ACHN (cell line): ENCODE measurements around the gene SPACA7.
"Not testable (repeated sequence)": the region's sequence is repeated elsewhere in the genome, so short reads cannot be mapped to it uniquely, and the experiment has no call there.

Experiments used
- DNase-seq: peaks from one replicate; pipeline ENCODE4 v3.0.0-alpha.2; 2015
- in situ Hi-C: cut with HindIII; loops from 2 replicates; pipeline ENCODE4 v1.10.0; 2017; ENCODE audit warnings: low sequenced_read_pairs, low pct_ligation_motif_present, low pct_unique_long_range_greater_than_20kb

The SPACA7 gene

DNA sequence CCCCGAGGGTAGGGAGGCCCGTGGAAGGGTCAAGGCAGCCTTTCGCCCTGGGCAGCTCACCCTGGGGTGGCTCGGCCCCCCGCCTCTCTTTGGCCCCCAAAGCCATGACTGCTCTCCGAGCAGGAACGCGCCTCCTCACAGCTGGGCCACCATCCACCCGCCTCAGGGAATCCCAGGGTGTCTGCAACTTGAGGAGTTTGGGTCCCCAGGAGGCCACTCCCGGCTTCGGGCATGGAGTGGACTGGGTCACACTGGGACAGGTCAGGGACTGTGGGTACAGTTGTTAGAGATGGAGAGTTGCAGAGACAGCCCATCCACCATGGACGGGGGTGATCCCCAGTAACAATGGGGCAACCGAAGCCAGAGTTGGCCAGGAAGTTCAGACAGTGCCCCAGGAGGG is 19.8 kb downstream of the SPACA7 start:
- DNase-seq, in situ Hi-C loops: not testable (repeated sequence)

DNA sequence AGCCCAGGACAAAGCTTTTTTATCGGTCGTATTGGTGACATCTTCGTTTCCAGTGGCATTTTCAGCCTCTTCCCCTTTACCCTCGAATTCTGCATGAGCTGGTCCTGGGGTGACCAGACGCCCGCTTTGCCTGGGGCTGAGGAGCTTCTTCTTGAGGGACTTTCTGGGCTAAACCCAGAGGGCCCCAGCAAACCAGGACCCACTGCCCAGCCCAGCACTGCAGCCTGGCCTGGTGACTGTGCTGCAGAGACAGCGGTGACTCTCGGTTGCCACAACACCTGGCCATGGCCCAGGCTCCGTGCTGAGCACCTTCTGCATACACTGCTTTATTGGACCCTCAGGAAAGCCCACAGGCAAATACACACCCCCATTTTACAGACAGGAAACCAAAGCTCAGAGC is 21.0 kb downstream of the SPACA7 start:
- in situ Hi-C loops = no loop called here
- DNase-seq = no peak

DNA sequence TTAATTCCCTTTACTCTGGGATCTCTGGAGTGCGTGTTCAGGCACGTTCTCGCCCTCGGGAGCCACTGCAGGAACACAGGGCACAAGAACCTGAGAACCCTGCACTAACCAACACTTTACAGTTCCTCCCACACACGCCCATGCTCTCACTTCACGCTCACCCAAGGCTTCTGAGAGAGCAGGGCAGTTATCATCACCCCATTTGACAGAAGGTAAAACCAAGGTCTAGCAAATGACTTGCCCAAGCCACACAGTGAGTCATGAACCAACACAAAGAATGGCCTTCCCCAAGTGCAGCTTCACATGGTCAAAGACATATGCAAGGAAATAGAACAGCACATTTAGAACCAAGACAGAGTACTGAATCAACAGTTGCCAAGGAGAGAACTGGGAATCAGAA is 22.2 kb downstream of the SPACA7 start:
- DNase-seq, in situ Hi-C loops: not testable (repeated sequence)

DNA sequence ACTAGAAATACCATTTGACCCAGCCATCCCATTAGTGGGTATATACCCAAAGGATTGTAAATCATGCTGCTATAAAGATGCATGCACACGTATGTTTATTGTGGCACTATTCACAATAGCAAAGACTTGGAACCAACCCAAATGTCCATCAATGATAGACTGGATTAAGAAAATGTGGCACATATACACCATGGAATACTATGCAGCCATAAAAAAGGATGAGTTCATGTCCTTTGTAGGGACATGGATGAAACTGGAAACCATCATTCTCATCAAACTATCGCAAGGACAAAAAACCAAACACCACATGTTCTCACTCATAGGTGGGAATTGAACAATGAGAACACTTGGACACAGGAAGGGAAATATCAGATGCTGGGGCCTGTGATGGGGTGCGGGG is 33.7 kb downstream of the SPACA7 start:
- in situ Hi-C loops, DNase-seq: not testable (repeated sequence)

DNA sequence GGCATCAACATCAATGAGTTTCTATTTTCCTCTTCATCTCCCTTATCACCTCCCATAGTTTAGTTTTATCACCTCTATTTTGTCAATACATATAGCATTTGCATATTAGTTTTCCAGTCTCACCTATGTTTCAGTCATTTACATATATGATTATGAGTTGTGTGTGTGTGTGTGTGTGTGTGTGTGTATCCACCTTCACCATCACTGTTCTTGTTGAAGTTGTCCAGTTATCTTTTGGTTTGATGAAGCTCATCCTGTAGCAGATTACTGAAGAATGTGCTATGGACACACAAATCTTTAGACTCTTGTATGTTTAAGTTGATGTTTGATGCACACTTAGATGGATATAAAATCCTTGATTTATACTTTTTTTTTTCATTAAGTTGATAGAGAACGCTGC is 40.5 kb downstream of the SPACA7 start:
- in situ Hi-C loops = no loop called here
- DNase-seq = no peak

DNA sequence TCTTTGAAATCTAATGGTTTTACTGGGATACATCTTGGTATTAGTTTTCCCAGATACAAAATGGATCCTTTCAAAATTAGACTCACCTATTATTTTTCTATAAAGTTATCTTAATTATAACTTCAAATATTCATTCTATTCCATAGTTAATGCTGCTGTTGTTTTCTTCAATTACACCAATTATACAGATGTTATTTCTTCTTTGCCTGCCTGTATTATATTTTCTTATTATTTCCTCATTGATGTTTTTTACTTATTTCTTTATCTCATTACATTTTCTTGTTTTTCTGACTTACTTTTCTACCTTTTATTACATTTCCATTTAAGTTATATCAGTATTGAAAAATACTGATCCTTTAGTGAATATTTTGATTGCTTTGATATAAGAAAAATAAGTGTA is 40.9 kb downstream of the SPACA7 start:
- in situ Hi-C loops = no loop called here
- DNase-seq = no peak

DNA sequence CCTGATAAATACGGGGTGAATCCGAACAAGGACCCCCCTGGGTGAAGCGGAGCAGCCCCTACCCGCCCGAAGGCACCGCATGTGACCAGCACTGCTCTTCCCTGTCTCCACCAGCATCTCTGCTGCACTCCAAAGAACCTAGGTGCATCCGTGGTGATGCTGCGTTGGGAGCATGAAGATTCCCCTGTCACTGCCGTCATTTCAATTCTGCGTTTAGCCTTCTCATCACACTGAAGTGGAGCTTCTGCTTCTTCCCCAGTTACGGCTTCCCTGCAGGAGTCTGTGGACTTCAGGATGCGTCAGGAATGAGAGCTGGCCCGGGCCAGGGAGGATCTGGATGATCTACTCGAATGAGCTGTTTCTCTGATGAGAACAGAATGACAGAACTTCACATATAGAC is 47.9 kb downstream of the SPACA7 start:
- in situ Hi-C loops = no loop called here
- DNase-seq = no peak

DNA sequence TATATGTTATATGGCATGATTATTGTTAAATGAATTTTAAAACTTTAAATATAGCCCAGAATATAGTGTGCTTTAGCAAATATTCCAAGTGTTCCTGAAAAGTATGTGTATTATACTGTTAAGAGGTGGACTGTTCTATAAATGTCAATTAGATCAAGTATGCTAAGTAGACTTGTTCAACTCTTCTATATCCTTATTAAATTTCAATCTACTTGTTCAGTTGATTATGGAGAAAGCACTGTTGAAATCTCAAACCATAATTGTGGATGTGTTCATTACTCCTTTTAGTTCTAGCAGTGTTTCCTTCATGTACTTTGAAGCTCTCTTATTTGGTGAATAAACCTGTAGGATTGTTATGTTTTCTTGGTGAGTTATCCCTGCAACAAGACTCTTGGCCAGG is 52.5 kb downstream of the SPACA7 start:
- in situ Hi-C loops = no loop called here
- DNase-seq = no peak

DNA sequence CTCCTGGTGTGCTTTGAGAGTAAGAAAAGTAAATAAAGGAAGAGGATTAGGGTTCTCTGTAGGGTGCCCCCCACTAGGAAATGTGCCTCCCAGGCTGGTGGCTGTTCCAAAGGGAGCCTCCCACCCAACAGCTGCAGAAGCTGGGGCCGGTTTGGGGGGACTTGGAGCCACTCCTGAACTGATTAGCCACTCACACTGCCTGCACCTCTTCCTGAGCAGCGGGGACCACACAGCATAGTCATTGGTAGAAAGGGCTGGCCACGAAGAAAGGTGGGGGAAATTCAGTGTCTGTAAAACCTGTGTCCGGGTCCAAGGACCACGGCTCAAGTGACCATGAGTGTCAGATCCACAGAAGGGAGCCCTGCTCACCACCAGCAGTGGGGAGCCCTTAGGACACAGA is 55.6 kb downstream of the SPACA7 start:
- in situ Hi-C loops = no loop called here
- DNase-seq = no peak

DNA sequence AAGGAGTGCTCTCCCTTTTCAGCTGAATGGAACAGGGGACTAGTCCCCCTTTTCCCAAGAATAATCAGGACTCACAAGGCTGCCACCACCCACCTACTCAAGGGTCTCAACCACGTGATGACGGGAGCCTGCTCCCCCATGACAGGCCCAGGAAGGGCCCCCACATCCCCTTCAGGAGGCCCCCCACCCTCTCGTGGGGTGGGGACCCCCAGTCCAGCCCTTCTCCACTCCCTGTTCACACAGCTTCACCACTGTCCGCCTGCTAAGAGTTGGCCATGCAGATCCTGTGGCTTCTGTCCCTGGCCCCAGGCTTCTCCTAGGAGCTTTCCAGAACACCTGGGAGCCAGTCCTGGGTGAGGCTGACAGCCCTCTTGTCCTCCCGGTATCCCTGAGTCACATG is 56.6 kb downstream of the SPACA7 start:
- DNase-seq, in situ Hi-C loops: not testable (repeated sequence)

DNA sequence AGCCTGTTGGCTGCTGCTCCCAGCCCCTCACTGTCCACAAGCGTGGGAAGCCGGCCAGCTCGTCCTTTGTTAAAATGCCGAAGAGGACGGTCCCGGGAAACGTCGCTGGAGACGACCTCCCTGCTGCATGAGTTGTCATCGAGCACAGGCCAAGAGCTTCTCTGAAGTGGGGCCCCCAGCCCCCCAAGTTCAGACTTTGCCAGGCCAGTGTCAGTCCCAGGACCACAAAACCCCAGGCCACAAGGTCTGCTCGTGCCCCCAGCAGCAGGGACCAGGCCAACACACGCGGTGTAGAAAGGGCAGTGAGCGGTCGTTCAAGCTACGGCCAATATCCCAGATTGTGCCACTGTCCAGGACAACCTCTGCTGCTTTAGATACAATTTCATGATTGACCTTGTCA is 57.4 kb downstream of the SPACA7 start:
- in situ Hi-C loops, DNase-seq: not testable (repeated sequence)

DNA sequence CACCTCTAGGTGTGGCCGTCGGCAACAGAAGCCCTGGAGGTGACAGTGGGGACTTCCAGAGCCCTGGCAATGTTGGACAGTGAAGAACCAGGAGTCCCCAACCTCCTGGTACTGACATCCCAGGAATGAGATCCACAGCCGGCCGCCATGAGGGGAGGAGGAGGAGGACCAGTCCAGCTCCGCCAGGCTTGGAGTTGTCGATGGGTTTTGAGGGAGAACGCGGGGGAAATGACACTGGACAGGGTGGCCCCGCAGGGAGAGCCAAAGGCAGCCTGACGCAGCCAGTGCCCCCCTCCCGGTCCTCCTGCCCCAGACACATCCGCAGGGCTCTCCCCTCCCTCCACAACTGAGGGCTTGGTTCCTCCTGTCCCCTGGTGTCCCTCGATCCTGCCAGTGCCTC is 57.9 kb downstream of the SPACA7 start:
- no peak for DNase-seq
- in situ Hi-C loops = no loop called here

DNA sequence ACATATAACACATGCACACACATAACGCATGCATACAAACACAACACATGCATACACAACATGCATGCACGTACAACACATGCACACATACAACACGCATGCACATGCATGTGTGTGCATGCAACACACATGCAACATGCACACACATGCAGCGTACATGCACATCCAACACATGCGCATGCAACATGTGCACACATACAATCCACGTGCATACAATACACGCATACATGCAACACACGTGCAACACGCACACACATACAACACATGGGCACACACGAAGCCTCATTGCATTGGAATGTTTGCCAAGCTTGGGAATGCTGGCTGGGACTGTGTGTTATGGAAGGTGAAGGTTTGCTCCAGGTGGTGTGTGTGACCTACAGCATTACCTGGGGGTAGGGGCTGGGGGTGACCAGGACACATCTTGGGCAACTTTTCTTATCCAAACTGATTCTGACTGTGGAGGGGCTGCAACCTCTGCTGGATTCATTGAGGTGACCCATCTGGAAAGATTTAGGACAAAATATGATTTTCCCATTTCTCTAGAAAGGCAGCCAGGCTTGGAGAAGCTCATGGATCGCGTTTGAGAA is 58.9 kb downstream of the SPACA7 start:
- no peak for DNase-seq
- in situ Hi-C loops = no loop called here

DNA sequence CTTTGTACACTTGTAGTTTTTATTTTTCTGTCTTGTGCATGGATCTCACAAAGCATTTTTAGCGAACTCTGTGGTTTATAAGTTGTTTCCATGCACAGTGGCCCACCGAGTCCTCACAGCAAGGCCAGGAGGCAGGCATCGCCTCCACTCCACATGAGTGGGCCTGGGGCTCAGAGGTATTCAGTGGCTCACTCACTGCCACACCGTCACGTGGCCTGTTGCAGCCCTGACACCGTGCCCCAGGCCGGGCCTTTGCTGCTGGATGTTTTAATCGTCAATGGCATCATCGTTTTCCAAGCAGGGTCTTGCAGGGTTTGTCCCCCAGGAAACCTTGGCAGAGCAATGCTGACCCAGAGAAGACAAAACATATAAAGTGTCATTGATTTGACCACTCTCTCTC is 59.8 kb downstream of the SPACA7 start:
- no peak for DNase-seq
- in situ Hi-C loops = no loop called here

DNA sequence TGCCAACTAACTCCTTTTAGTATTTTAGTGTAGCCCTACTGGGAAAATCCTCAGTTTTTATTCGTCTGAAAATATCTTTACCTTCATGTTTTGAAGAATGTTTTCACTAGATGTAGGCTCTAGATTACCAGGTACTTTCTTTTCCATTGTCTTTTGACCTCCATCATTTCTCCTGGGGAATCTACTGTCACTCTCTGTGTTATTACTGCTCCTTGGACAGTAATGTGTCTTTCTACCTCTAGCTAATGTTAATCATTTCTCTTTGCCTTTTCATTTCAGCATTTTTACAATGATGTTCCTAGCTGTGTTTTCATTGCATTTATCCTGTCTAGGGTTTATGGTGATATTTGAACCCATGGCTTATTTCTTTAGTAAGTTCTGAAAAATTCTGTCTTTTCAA is 61.9 kb downstream of the SPACA7 start:
- in situ Hi-C loops = no loop called here
- no peak for DNase-seq

DNA sequence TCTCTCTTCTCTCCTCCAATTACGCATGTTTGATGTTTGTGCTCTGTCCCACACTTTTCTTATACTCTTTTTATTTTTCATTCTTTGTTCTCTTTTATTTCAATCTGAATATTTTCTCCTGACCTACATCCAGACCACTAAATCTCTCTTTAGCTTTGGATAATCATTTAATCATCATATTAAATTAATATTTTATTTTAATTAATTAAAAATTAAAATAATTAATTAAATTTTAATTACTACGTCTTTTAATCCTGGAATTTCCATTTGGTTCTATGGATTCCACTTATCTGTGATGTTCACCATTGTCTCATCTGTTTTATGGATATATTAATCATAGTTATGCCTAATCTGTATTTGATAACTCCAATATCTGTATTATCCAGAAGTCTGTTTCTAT is 62.4 kb downstream of the SPACA7 start:
- in situ Hi-C loops = no loop called here
- no peak for DNase-seq

DNA sequence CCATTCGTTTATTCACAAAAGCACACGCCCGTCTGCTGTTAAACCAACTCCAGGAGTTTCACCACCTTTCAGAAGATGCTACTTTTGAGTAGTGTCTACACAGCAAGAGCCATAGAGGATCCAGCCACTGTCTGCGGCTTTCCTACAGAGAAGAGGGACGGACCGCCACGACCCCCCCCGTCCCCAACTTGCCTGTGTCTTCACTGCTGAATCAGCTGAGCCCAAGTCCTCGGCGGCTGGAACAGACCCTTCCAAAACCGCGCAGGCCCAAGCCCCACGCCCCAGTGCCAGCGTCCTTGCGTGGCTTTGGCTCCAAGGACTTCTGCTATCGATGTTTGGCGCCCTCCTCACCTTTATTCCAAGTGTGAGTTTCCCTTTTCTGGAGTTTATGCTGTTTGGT is 65.1 kb downstream of the SPACA7 start:
- DNase-seq = no peak
- in situ Hi-C loops = no loop called here

DNA sequence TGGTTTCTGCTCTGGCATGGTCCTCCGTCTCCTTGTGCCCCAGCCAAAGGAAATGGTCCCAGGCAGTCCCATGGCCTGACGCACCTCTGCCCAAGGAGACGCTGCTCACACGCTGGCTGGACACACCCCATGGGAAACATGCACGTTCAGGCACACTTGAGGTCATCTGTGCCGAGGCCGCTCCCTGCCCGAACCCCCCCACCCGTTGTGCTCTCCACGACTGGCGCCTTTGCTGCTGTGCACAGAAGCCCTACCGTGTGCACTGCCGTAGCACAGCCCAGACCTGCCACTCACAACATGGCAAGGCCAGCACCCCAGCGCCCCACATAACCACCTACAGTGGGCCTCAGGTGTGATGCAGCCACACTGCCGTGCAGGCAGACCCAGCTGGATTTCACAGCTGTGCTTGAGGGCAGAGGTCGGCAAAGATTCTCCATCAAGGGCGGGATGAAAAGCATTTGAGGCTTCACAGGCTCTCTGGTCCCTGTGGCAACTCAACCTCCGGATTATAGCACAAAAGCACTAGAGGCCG is 65.7 kb downstream of the SPACA7 start:
- DNase-seq = no peak
- in situ Hi-C loops = no loop called here

DNA sequence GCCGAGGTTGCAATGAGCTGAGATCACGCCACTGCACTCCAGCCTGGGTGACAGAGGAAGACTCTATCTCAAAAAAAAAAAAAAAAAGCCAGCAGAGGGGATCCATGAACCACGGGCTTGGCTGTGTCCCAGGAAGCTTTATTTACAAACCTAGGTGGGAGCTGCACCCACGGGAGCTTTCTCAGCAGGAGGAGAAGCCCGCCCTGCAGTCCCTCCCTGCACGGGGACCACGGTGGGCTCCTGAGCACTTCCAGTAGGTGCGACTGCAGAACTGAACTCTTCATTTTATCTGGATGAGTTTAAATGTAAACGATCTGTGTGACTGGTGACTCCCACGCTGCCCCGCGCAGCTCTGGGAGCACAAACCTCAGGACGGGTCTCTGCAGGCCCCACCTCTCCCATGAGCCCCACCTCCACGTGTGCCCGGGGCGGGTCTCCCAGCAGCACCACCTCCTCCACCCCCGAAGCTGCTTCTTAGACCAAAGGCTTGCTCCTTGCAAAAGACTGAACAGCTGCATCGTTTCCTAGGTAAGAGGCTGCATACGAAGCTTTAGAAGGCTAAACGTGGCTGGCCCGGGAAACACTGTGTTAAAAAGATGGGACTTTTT is 66.4 kb downstream of the SPACA7 start:
- in situ Hi-C loops = no loop called here
- no peak for DNase-seq

DNA sequence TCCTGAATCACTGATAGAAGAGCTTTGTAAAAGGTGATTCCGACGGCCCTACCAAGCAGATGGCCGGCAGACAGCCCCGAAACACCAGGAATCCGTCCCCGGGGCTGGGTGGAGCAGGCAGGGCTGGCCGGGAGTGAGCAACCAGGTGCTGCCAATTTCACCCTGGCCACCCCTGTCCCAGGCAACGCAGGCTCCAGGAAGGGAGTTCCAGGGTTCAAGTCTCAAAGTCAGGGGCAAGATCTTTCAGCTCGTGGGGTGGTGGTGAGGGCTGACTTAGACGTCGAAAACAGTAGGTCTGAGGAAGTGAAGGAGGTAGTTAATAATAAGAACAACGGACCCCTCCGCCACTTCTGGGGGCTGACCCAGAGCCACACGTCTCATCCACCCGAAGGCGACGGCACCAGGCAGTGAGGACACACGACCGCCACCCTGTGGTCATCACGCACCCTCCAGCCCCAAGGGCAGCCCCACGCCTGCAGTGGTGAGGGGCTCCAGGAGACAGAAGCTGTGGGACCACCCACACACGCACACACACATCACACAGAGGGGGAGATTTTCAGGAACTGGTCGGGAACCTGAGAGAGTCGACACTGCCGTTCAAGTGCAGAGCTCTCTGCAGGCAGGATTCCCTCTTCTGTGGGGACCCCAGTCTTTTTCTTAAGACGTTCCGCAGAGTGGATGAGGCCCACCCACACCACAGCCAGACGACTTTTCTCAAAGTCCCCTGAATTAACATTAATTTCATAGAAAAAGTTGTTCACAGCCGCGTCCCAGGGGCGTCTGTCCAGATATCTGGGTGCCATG is 67.2 kb downstream of the SPACA7 start:
- no peak for DNase-seq
- in situ Hi-C loops = no loop called here
